ENCODE measurements around the gene LMO7.

Gene LMO7

GRCh38 chr13:75612354-75612753 lies 23.8 kb upstream of the LMO7 start:
- TF ChIP-seq, protein P1, sequence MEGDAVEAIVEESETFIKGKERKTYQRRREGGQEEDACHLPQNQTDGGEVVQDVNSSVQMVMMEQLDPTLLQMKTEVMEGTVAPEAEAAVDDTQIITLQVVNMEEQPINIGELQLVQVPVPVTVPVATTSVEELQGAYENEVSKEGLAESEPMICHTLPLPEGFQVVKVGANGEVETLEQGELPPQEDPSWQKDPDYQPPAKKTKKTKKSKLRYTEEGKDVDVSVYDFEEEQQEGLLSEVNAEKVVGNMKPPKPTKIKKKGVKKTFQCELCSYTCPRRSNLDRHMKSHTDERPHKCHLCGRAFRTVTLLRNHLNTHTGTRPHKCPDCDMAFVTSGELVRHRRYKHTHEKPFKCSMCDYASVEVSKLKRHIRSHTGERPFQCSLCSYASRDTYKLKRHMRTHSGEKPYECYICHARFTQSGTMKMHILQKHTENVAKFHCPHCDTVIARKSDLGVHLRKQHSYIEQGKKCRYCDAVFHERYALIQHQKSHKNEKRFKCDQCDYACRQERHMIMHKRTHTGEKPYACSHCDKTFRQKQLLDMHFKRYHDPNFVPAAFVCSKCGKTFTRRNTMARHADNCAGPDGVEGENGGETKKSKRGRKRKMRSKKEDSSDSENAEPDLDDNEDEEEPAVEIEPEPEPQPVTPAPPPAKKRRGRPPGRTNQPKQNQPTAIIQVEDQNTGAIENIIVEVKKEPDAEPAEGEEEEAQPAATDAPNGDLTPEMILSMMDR (IDR thresholded peaks at IDR 0.05; ENCODE audit: insufficient read depth, low read depth, low read length, missing control alignments) = no peak

DNA sequence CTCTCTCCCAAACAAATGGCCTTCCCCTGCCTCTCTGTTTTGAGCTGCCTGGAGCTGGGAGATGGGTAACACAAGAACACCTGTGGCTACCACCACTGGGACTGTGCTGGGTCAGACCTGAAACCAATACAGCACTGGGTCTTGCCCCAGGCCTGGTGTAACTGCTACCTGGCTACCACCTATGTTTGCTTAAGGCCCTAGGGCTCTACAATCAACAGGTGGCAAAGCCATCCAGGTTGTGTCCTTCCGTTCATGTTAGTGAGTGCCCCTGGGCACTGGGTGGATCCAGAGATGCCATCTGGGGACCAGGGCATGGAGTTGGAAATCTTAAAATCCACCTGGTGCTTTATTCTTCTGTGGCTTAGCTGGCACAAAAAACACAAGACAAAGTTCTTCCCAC lies 18.9 kb upstream of the LMO7 start:
- DNase-seq (ENCODE audit: low read depth) = no peak
- TF ChIP-seq, protein P1 (IDR thresholded peaks at IDR 0.05; ENCODE audit: insufficient read depth, low read depth, low read length, missing control alignments) = no peak
- no peak overlapping the region for H3K4me3 ChIP-seq (ENCODE audit: low read depth, low read length)

More at GRCh38 chr13:75612354-75612753, 23.8 kb upstream of the LMO7 start:
- H3K4me3 ChIP-seq (ENCODE audit: low read depth, low read length) = no peak overlapping the region
- DNase-seq (ENCODE audit: low read depth) = no peak

DNA sequence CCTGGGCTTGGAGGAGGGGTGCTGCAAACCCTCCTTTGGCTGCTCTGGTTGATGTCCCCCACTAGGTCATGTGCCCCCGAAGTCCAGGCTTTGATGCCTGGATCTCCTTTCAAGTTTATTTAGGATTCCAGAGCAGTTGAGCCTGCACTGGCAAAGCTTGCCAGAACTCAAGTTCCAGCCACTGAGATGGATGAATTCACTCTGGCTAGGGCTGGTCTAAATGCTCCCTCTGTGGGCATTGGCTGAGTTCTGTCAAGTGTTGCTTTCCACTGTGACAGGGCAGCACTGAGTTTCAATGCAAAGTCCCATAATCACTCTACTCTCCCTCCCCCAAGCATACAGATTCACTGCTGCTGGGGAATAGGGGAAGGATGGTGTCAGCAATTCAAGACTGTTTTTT lies 17.8 kb upstream of the LMO7 start:
- H3K4me3 ChIP-seq (ENCODE audit: low read depth, low read length) = no peak overlapping the region
- no peak for DNase-seq (ENCODE audit: low read depth)
- TF ChIP-seq, protein P1 (IDR thresholded peaks at IDR 0.05; ENCODE audit: insufficient read depth, low read depth, low read length, missing control alignments) = no peak

DNA sequence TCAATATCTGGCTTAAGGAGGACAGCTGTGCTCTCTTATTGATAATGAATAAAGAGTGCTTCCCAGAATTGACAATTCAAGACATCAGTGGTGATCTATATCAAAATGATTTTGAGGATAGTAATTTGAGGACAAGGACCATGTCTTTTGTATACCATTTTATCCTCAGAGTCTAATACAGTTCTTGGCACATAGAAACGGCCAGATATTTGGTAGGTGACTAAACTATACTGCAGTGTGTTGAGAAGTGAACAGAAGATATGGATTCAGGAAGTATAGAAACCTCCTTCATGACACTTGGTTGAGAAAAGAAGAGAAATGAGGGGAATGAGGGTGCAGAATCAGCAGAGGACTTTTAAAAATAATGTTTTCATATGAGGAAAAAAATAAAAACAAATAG lies 16.1 kb upstream of the LMO7 start:
- DNase-seq (ENCODE audit: low read depth) = no peak
- no peak overlapping the region for H3K4me3 ChIP-seq (ENCODE audit: low read depth, low read length)
- TF ChIP-seq, protein P1 (IDR thresholded peaks at IDR 0.05; ENCODE audit: insufficient read depth, low read depth, low read length, missing control alignments) = no peak

DNA sequence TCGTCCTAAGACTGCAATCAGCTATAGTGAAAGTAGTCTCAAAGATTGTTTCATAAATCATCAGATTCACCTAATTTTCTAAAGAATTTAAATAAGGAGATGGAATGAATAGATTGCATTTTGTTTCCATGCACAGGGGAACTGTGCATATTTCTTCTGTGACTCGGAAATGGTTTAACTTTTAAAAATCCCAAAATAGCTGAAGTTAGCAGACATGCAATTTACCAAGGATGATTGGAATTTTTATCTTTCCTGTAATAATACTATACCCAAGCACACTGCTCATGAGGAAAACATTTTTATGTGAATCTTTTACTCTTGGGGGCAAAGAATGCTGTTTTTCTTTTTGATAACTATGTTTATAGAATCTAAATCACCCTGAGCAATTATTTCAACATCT lies 15.0 kb upstream of the LMO7 start:
- DNase-seq (ENCODE audit: low read depth) = no peak
- TF ChIP-seq, protein P1 (IDR thresholded peaks at IDR 0.05; ENCODE audit: insufficient read depth, low read depth, low read length, missing control alignments) = no peak
- H3K4me3 ChIP-seq (ENCODE audit: low read depth, low read length) = no peak overlapping the region

DNA sequence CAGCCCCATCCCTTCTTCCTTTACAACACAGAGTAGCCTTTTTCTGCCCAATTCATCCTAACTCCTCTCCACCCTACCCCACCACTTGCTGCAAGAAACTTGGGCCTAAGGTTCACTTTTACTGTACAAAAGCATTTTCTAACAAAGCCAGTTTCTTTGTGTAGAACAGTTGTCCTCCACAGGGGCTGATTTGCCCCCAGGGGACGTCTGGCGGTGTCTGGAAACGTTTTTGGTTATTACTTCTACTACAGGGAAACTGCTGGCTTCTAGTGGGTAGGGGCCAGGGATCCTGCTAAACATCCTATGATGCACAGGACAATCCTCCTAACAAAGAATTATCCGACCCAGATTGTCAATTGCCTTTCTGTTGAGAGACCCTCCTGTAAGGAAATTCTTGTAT lies 7.3 kb upstream of the LMO7 start:
- no peak overlapping the region for H3K4me3 ChIP-seq (ENCODE audit: low read depth, low read length)
- no peak for DNase-seq (ENCODE audit: low read depth)
- TF ChIP-seq, protein P1 (IDR thresholded peaks at IDR 0.05; ENCODE audit: insufficient read depth, low read depth, low read length, missing control alignments) = no peak

GRCh38 chr13:75633285-75633684 lies 2.8 kb upstream of the LMO7 start:
- no peak for DNase-seq (ENCODE audit: low read depth)
- TF ChIP-seq, protein P1 (IDR thresholded peaks at IDR 0.05; ENCODE audit: insufficient read depth, low read depth, low read length, missing control alignments) = no peak
- no peak overlapping the region for H3K4me3 ChIP-seq (ENCODE audit: low read depth, low read length)

All from GM12865 (cell line).